OCI-LY1 (cell line): Measurements from ENCODE around the gene PFKFB2.

ENCODE experiments used
- CTCF ChIP-seq: fragments of 200-600 bp; sonication (generic), shearing (Covaris generic); IDR thresholded peaks from 2 replicates; pipeline ENCODE4 v1.5.1; 2017; ENCODE audit warnings: mild to moderate bottlenecking, antibody characterized with exemption, low read length, moderate library complexity, mixed read lengths
- EZH2 ChIP-seq: fragments of 200-600 bp; sonication (generic), shearing (Covaris generic); IDR thresholded peaks from 2 replicates; pipeline ENCODE4 v1.8.0; 2017; ENCODE audit warnings: borderline replicate concordance, mixed run types, mild to moderate bottlenecking, antibody characterized with exemption, low read length, moderate library complexity, mixed read lengths

GRCh38 chr1:207072233-207072632 lies 19.2 kb downstream of the PFKFB2 start:
- no peak for TF ChIP-seq CTCF
- TF ChIP-seq EZH2, result no peak
